ENCODE data around the gene CYP2C18.
"Not testable (repeated sequence)": the region's sequence is repeated elsewhere in the genome, so short reads cannot be mapped to it uniquely, and the experiment has no call there.

The CYP2C18 gene

DNA sequence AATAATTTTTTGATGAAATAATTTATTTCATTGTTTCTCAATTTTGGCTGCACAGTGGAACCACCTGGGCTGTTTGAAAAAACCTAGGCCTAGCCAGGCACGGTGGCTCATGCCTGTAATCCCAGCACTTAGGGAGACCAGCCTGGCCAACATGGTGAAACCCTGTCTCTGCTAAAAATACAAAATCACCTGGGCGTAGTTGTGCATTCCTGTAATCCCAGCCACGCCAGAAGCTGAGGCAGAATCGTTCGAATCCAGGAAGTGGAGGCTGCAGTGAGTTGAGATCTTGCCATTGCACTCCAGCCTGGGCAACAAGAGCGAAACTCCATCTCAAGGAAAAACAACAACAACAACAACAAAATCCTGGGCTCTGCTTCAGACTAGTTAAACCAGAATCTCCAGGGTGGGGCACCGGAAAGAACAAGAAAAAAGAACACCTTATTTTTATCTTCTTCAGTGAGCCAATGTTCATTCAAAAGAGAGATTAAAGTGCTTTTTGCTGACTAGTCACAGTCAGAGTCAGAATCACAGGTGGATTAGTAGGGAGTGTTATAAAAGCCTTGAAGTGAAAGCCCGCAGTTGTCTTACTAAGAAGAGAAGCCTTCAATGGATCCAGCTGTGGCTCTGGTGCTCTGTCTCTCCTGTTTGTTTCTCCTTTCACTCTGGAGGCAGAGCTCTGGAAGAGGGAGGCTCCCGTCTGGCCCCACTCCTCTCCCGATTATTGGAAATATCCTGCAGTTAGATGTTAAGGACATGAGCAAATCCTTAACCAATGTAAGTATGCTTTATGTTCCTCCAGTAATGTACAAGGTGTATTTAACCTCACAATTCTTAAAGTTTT lies at the start of gene CYP2C18:
TSS of gene CYP2C18 (plus strand) at position 516 of the 841 bp plus-strand sequence. CDS start at position 607, 91 bp downstream.
- Histone ChIP-seq H3K79me2 (ENCODE audit: insufficient read depth, low read length) (no peaks in the 10 kb centered on the region), H4K20me1 (ENCODE audit: insufficient read depth, low read length) (no peaks in the 10 kb centered on the region), H3K27ac (ENCODE audit: low read length) (no peak within 1 kb of the TSS), H3K9me3 (ENCODE audit: insufficient read depth, low read length, severe bottlenecking) (peaks cover 2% of the 10 kb centered on the region), H3K36me3 (ENCODE audit: insufficient read depth, low read length) (no peaks in the 10 kb centered on the region), H2AFZ (ENCODE audit: low read depth, low read length) (no peak within 1 kb of the TSS), H3K27me3 (ENCODE audit: insufficient read depth, low read length, poor library complexity) (no peaks in the 10 kb centered on the region), H3K9ac (ENCODE audit: low read depth, low read length) (no peak within 1 kb of the TSS), H3K4me3 (ENCODE audit: low read depth in 1 of 2, low read length in 2 of 2) (no peak within 1 kb of the TSS), H3K4me2 (ENCODE audit: insufficient read depth, low read length) (no peak within 1 kb of the TSS), H3K4me1 (ENCODE audit: insufficient read depth, low read length) (no peaks in the 10 kb centered on the region)
- DNase-seq (no peak), ATAC-seq (ENCODE audit: insufficient read depth, low read depth) (no peak)
- TF ChIP-seq, protein P1, sequence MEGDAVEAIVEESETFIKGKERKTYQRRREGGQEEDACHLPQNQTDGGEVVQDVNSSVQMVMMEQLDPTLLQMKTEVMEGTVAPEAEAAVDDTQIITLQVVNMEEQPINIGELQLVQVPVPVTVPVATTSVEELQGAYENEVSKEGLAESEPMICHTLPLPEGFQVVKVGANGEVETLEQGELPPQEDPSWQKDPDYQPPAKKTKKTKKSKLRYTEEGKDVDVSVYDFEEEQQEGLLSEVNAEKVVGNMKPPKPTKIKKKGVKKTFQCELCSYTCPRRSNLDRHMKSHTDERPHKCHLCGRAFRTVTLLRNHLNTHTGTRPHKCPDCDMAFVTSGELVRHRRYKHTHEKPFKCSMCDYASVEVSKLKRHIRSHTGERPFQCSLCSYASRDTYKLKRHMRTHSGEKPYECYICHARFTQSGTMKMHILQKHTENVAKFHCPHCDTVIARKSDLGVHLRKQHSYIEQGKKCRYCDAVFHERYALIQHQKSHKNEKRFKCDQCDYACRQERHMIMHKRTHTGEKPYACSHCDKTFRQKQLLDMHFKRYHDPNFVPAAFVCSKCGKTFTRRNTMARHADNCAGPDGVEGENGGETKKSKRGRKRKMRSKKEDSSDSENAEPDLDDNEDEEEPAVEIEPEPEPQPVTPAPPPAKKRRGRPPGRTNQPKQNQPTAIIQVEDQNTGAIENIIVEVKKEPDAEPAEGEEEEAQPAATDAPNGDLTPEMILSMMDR (IDR thresholded peaks at IDR 0.05; ENCODE audit: borderline replicate concordance, extremely low read depth, low read length, poor library complexity, severe bottlenecking) = no peak
- no peak for TF ChIP-seq EZH2 (IDR thresholded peaks at IDR 0.05; ENCODE audit: borderline replicate concordance, low read depth, low read length, severe bottlenecking)

DNA sequence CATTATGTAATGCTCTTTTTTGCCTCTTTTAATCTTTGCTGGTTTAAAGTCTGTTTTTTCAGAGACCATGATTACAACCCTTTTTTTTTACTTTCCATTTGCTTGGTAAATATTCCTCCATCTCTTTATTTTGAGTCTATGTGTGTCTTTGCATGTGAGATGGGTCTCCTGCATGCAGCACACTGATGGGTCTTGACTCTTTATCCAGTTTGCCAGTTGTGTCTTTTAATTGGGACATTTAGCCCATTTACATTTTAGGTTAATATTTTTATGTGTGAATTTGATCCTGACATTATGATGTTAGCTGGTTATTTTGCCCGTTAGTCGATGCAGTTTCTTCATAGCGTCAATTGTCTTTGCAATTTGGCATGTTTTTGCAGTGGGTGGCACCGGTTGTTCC lies 45.4 kb upstream of the CYP2C18 start:
- H3K4me1 ChIP-seq (ENCODE audit: insufficient read depth, low read length); H3K27me3 ChIP-seq (ENCODE audit: insufficient read depth, low read length, poor library complexity); H3K4me3 ChIP-seq (ENCODE audit: low read depth in 1 of 2, low read length in 2 of 2); H3K79me2 ChIP-seq (ENCODE audit: insufficient read depth, low read length); H2AFZ ChIP-seq (ENCODE audit: low read depth, low read length); H3K4me2 ChIP-seq (ENCODE audit: insufficient read depth, low read length); H3K9ac ChIP-seq (ENCODE audit: low read depth, low read length); ATAC-seq (ENCODE audit: insufficient read depth, low read depth); H3K9me3 ChIP-seq (ENCODE audit: insufficient read depth, low read length, severe bottlenecking); H3K27ac ChIP-seq (ENCODE audit: low read length); DNase-seq; H3K36me3 ChIP-seq (ENCODE audit: insufficient read depth, low read length); H4K20me1 ChIP-seq (ENCODE audit: insufficient read depth, low read length): not testable (repeated sequence)

DNA sequence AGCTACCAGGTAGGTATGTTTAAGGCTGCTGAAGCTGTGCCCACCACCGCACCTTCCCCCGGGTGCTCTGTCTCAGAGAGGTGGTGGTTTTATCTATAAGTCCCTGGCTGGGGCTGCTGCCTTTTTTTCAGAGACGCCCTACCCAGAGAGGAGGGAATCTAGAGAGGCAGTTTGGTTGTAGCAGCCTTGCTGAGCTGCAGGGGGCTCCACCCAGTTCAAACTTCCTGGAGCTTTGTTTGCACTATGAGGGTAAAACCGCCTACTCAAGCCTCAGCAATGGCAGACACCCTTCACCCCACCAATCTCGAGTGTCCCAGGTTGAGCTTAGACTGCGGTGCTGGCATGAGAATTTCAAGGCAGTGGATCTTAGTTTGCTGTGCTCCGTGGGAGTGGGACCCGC lies 43.6 kb upstream of the CYP2C18 start:
- Histone ChIP-seq H3K27ac (ENCODE audit: low read length) (no peak overlapping the region), H3K4me1 (ENCODE audit: insufficient read depth, low read length) (no peaks in the 10 kb centered on the region), H3K9me3 (ENCODE audit: insufficient read depth, low read length, severe bottlenecking) (peaks cover 10% of the 10 kb centered on the region), H3K9ac (ENCODE audit: low read depth, low read length) (no peak overlapping the region), H2AFZ (ENCODE audit: low read depth, low read length) (no peak overlapping the region), H3K79me2 (ENCODE audit: insufficient read depth, low read length) (no peaks in the 10 kb centered on the region), H3K27me3 (ENCODE audit: insufficient read depth, low read length, poor library complexity) (no peaks in the 10 kb centered on the region), H3K4me2 (ENCODE audit: insufficient read depth, low read length) (no peak overlapping the region), H3K36me3 (ENCODE audit: insufficient read depth, low read length) (no peaks in the 10 kb centered on the region), H4K20me1 (ENCODE audit: insufficient read depth, low read length) (no peaks in the 10 kb centered on the region), H3K4me3 (ENCODE audit: low read depth in 1 of 2, low read length in 2 of 2) (no peak overlapping the region)
- TF ChIP-seq EZH2 (IDR thresholded peaks at IDR 0.05; ENCODE audit: borderline replicate concordance, low read depth, low read length, severe bottlenecking) = no peak
- TF ChIP-seq, protein P1 (IDR thresholded peaks at IDR 0.05; ENCODE audit: borderline replicate concordance, extremely low read depth, low read length, poor library complexity, severe bottlenecking) = no peak
- ATAC-seq (ENCODE audit: insufficient read depth, low read depth) (no peak), DNase-seq (no peak)

DNA sequence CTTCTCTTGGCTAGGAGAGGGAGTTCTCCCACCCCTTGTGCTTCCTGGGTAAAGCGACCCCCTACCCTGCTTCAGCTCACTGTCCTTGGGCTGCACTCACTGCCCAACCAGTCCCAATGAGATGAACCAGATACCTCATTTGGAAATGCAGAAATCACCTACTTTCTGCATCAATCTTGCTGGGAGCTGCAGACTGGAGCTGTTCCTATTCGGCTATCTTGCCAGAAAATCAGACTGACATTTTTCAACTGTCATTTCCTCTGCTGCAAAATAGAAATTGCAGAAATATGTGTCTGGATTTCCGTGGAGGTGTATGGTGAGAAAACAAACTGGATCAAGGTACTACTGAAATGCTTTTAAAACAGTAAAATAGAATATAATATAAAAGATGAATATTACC lies 43.0 kb upstream of the CYP2C18 start:
- Histone ChIP-seq H3K36me3 (ENCODE audit: insufficient read depth, low read length) (no peaks in the 10 kb centered on the region), H3K79me2 (ENCODE audit: insufficient read depth, low read length) (no peaks in the 10 kb centered on the region), H3K27ac (ENCODE audit: low read length) (no peak overlapping the region), H3K4me1 (ENCODE audit: insufficient read depth, low read length) (no peaks in the 10 kb centered on the region), H3K4me2 (ENCODE audit: insufficient read depth, low read length) (no peak overlapping the region), H3K9ac (ENCODE audit: low read depth, low read length) (no peak overlapping the region), H4K20me1 (ENCODE audit: insufficient read depth, low read length) (no peaks in the 10 kb centered on the region), H3K9me3 (ENCODE audit: insufficient read depth, low read length, severe bottlenecking) (peaks cover 10% of the 10 kb centered on the region), H2AFZ (ENCODE audit: low read depth, low read length) (no peak overlapping the region), H3K27me3 (ENCODE audit: insufficient read depth, low read length, poor library complexity) (peaks cover 1% of the 10 kb centered on the region), H3K4me3 (ENCODE audit: low read depth in 1 of 2, low read length in 2 of 2) (no peak overlapping the region)
- TF ChIP-seq, protein P1 (IDR thresholded peaks at IDR 0.05; ENCODE audit: borderline replicate concordance, extremely low read depth, low read length, poor library complexity, severe bottlenecking) = no peak
- TF ChIP-seq EZH2 (IDR thresholded peaks at IDR 0.05; ENCODE audit: borderline replicate concordance, low read depth, low read length, severe bottlenecking) = no peak
- DNase-seq (no peak), ATAC-seq (ENCODE audit: insufficient read depth, low read depth) (no peak)

Measured in DND-41 (cell line).